Naive B cell (primary cell): Measurements from ENCODE around the gene KERA. TPM values are rescaled to one million over a fixed set of nuclear protein-coding genes. Genes with fewer than 3 reads are reported as not detected.
"Not testable (repeated sequence)": the region's sequence is repeated elsewhere in the genome, so short reads cannot be mapped to it uniquely, and the experiment has no call there.

Experiments used
- ATAC-seq, 2 donors: fragments of 150-1000 bp; cut with Tn5 transposase; 2 replicates each; pipeline ENCODE4 v1.10.0; 2021; ENCODE audit warnings: low read depth in 2 of 2, mild to moderate bottlenecking in 2 of 2, moderate library complexity in 2 of 2
- DNase-seq: peaks from one replicate; pipeline ENCODE4 v3.0.0; 2022
- H3K27ac Mint-ChIP-seq, 6 donors: one replicate each; pipeline ENCODE4 v1.8.0; 2020 to 2022; ENCODE audit warnings: mild to moderate bottlenecking in 6 of 6, mixed read lengths in 6 of 6, moderate library complexity in 5 of 6, inconsistent platforms in 2 of 6
- H3K27me3 Mint-ChIP-seq, 3 donors: one replicate each; pipeline ENCODE4 v1.8.0; 2021 to 2022; ENCODE audit warnings: mixed read lengths in 3 of 3, mild to moderate bottlenecking in 1 of 3
- H3K36me3 Mint-ChIP-seq, 2 donors: one replicate each; pipeline ENCODE4 v1.8.0; 2020 to 2022; ENCODE audit warnings: mixed read lengths in 2 of 2, inconsistent platforms in 1 of 2, mild to moderate bottlenecking in 1 of 2
- H3K4me1 Mint-ChIP-seq, 3 donors: one replicate each; pipeline ENCODE4 v1.8.0; 2020 to 2022; ENCODE audit warnings: mixed read lengths in 3 of 3, inconsistent platforms in 1 of 3, mild to moderate bottlenecking in 1 of 3, moderate library complexity in 1 of 3
- H3K4me3 Mint-ChIP-seq, 8 donors: one replicate each; pipeline ENCODE4 v1.8.0; 2020 to 2022; ENCODE audit warnings: mild to moderate bottlenecking in 8 of 8, mixed read lengths in 8 of 8, moderate library complexity in 8 of 8, inconsistent platforms in 2 of 8
- H3K9me3 Mint-ChIP-seq, 7 donors: one replicate each; pipeline ENCODE4 v1.8.0; 2020 to 2022; ENCODE audit warnings: mixed read lengths in 7 of 7, mild to moderate bottlenecking in 5 of 7, inconsistent platforms in 2 of 7, moderate library complexity in 1 of 7
- polyA plus RNA-seq, 6 donors: library from polyadenylated mRNA; unstranded; fragments of 300-500 nt; fragmentation: Illumina TruSeq; gene quantifications; one replicate each; pipeline ENCODE4 v1.2.3, GENCODE V29; 2021; ENCODE audit warnings: low read depth in 6 of 6

KERA gene
- polyA plus RNA-seq, 6 donors from 2014 or later, result not detected

GRCh38 chr12:91093341-91093740 is 35.5 kb upstream of the KERA start:
- ATAC-seq (no peak), DNase-seq (no peak)
- no peak overlapping the region for H3K27ac Mint-ChIP-seq
- H3K27me3 Mint-ChIP-seq, result no peaks in the 10 kb centered on the region
- peaks cover 0 to 7% of the 10 kb centered on the region in 2 donors for H3K36me3 Mint-ChIP-seq
- no peak overlapping the region for H3K4me3 Mint-ChIP-seq
- H3K4me1 Mint-ChIP-seq, result peaks cover 0 to 1% (median 0%) of the 10 kb centered on the region in 3 donors
- peaks cover 9 to 27% (median 19%) of the 10 kb centered on the region in 7 donors for H3K9me3 Mint-ChIP-seq

- no peaks in the 10 kb centered on the region for H3K27me3 Mint-ChIP-seq
- peaks cover 11 to 29% (median 19%) of the 10 kb centered on the region in 7 donors for H3K9me3 Mint-ChIP-seq
- H3K4me3 Mint-ChIP-seq, result no peak overlapping the region
- H3K4me1 Mint-ChIP-seq, result no peaks in the 10 kb centered on the region
- no peak for ATAC-seq
- no peak overlapping the region for H3K27ac Mint-ChIP-seq
- no peak for DNase-seq
- H3K36me3 Mint-ChIP-seq, result peaks cover 0 to 7% of the 10 kb centered on the region in 2 donors
Observed at GRCh38 chr12:91091916-91092715, 34.3 kb upstream of the KERA start.

GRCh38 chr12:91089953-91090352 is 32.1 kb upstream of the KERA start:
- not testable (repeated sequence) for H3K36me3 Mint-ChIP-seq, H3K27ac Mint-ChIP-seq, H3K4me1 Mint-ChIP-seq, H3K27me3 Mint-ChIP-seq, H3K4me3 Mint-ChIP-seq, DNase-seq, ATAC-seq
- peaks cover 11 to 29% (median 19%) of the 10 kb centered on the region in 7 donors for H3K9me3 Mint-ChIP-seq

- Mint-ChIP-seq H3K4me3 (no peak overlapping the region), H3K9me3 (no peaks in the 10 kb centered on the region), H3K36me3 (no peaks in the 10 kb centered on the region), H3K4me1 (no peaks in the 10 kb centered on the region), H3K27ac (no peak overlapping the region), H3K27me3 (peaks cover 0 to 8% (median 0%) of the 10 kb centered on the region in 3 donors)
- DNase-seq (no peak), ATAC-seq (no peak)
Observed at GRCh38 chr12:91080041-91080440, 22.2 kb upstream of the KERA start.

- H3K27me3 Mint-ChIP-seq, result peaks cover 0 to 13% (median 0%) of the 10 kb centered on the region in 3 donors
- ATAC-seq, result no peak
- H3K4me3 Mint-ChIP-seq, result no peak overlapping the region
- H3K27ac Mint-ChIP-seq, result no peak overlapping the region
- H3K9me3 Mint-ChIP-seq, result no peaks in the 10 kb centered on the region
- no peaks in the 10 kb centered on the region for H3K36me3 Mint-ChIP-seq
- no peak for DNase-seq
- no peaks in the 10 kb centered on the region for H3K4me1 Mint-ChIP-seq
Observed at GRCh38 chr12:91078501-91078900, 20.7 kb upstream of the KERA start.

GRCh38 chr12:91077228-91077954 is 19.6 kb upstream of the KERA start:
- ATAC-seq (no peak), DNase-seq (no peak)
- no peak overlapping the region for H3K4me3 Mint-ChIP-seq
- no peaks in the 10 kb centered on the region for H3K4me1 Mint-ChIP-seq
- H3K36me3 Mint-ChIP-seq, result no peaks in the 10 kb centered on the region
- peaks cover 0 to 13% (median 0%) of the 10 kb centered on the region in 3 donors for H3K27me3 Mint-ChIP-seq
- H3K27ac Mint-ChIP-seq, result no peak overlapping the region
- H3K9me3 Mint-ChIP-seq, result no peaks in the 10 kb centered on the region

- ATAC-seq (no peak), DNase-seq (no peak)
- H3K9me3 Mint-ChIP-seq, result no peaks in the 10 kb centered on the region
- peak overlapping the region in 1 of 6 donors; percentile 36 for H3K27ac Mint-ChIP-seq
- no peaks in the 10 kb centered on the region for H3K36me3 Mint-ChIP-seq
- H3K27me3 Mint-ChIP-seq, result peaks cover 0 to 13% (median 0%) of the 10 kb centered on the region in 3 donors
- H3K4me3 Mint-ChIP-seq, result no peak overlapping the region
- no peaks in the 10 kb centered on the region for H3K4me1 Mint-ChIP-seq
Observed at GRCh38 chr12:91074851-91075250, 17.0 kb upstream of the KERA start.

GRCh38 chr12:91074154-91074709 is 16.4 kb upstream of the KERA start:
- H3K27ac Mint-ChIP-seq, result no peak overlapping the region
- H3K4me3 Mint-ChIP-seq, result no peak overlapping the region
- no peaks in the 10 kb centered on the region for H3K4me1 Mint-ChIP-seq
- peaks cover 0 to 13% (median 0%) of the 10 kb centered on the region in 3 donors for H3K27me3 Mint-ChIP-seq
- no peak for DNase-seq
- no peaks in the 10 kb centered on the region for H3K9me3 Mint-ChIP-seq
- ATAC-seq, result no peak
- no peaks in the 10 kb centered on the region for H3K36me3 Mint-ChIP-seq

GRCh38 chr12:91073426-91073825 is 15.6 kb upstream of the KERA start:
- no peak for DNase-seq
- Mint-ChIP-seq H3K4me1 (no peaks in the 10 kb centered on the region), H3K4me3 (no peak overlapping the region), H3K27me3 (peaks cover 0 to 13% (median 0%) of the 10 kb centered on the region in 3 donors), H3K27ac (no peak overlapping the region), H3K9me3 (no peaks in the 10 kb centered on the region), H3K36me3 (no peaks in the 10 kb centered on the region)
- ATAC-seq, result no peak

GRCh38 chr12:91072931-91073330 is 15.1 kb upstream of the KERA start:
- no peaks in the 10 kb centered on the region for H3K36me3 Mint-ChIP-seq
- H3K9me3 Mint-ChIP-seq, result no peaks in the 10 kb centered on the region
- DNase-seq, result no peak
- no peak for ATAC-seq
- peaks cover 0 to 13% (median 0%) of the 10 kb centered on the region in 3 donors for H3K27me3 Mint-ChIP-seq
- no peak overlapping the region for H3K27ac Mint-ChIP-seq
- H3K4me1 Mint-ChIP-seq, result no peaks in the 10 kb centered on the region
- H3K4me3 Mint-ChIP-seq, result no peak overlapping the region

GRCh38 chr12:91070936-91071335 is 13.1 kb upstream of the KERA start:
- H3K27ac Mint-ChIP-seq, result no peak overlapping the region
- H3K4me3 Mint-ChIP-seq, result no peak overlapping the region
- no peaks in the 10 kb centered on the region for H3K4me1 Mint-ChIP-seq
- ATAC-seq (no peak), DNase-seq (no peak)
- H3K27me3 Mint-ChIP-seq, result peaks cover 0 to 5% (median 0%) of the 10 kb centered on the region in 3 donors
- H3K36me3 Mint-ChIP-seq, result no peaks in the 10 kb centered on the region
- no peaks in the 10 kb centered on the region for H3K9me3 Mint-ChIP-seq

- H3K36me3 Mint-ChIP-seq, result no peaks in the 10 kb centered on the region
- no peak overlapping the region for H3K4me3 Mint-ChIP-seq
Observed at GRCh38 chr12:91065396-91065795, 7.6 kb upstream of the KERA start.

GRCh38 chr12:91064640-91065039 is 6.8 kb upstream of the KERA start:
- H3K4me1 Mint-ChIP-seq, result no peaks in the 10 kb centered on the region
- no peak overlapping the region for H3K4me3 Mint-ChIP-seq
- no peaks in the 10 kb centered on the region for H3K27me3 Mint-ChIP-seq
- ATAC-seq (no peak), DNase-seq (no peak)
- H3K9me3 Mint-ChIP-seq, result no peaks in the 10 kb centered on the region
- no peak overlapping the region for H3K27ac Mint-ChIP-seq
- no peaks in the 10 kb centered on the region for H3K36me3 Mint-ChIP-seq

More at GRCh38 chr12:91065396-91065795, 7.6 kb upstream of the KERA start:
- H3K27me3 Mint-ChIP-seq, result no peaks in the 10 kb centered on the region
- no peaks in the 10 kb centered on the region for H3K9me3 Mint-ChIP-seq
- no peaks in the 10 kb centered on the region for H3K4me1 Mint-ChIP-seq
- H3K27ac Mint-ChIP-seq, result no peak overlapping the region
- ATAC-seq, result no peak
- DNase-seq, result no peak

- Mint-ChIP-seq H3K4me3 (no peak overlapping the region), H3K27me3 (no peaks in the 10 kb centered on the region), H3K4me1 (no peaks in the 10 kb centered on the region), H3K9me3 (no peaks in the 10 kb centered on the region), H3K27ac (no peak overlapping the region), H3K36me3 (no peaks in the 10 kb centered on the region)
- ATAC-seq (no peak), DNase-seq (no peak)
Observed at GRCh38 chr12:91061091-91061490, 3.3 kb upstream of the KERA start.
